H1 (cell line): Measurements from ENCODE around the gene MITF. TPM values are rescaled to one million over a fixed set of nuclear protein-coding genes. Genes with fewer than 3 reads are reported as not detected.

Experiments
- CTCF ChIA-PET: fragments of 300-600 bp; sonication (Branson Sonifier 250); formaldehyde crosslinking; loops from one replicate; lab custom pipeline; 2021; ENCODE audit not compliant: partially characterized antibody; lab: Charles Lee
- POLR2A ChIA-PET: fragments of 300-600 bp; sonication (Branson Sonifier 250); formaldehyde crosslinking; loops from one replicate; lab custom pipeline; 2021; ENCODE audit warnings: inconsistent platforms; ENCODE audit not compliant: partially characterized antibody; lab: Charles Lee
- DNase-seq, 2 experiments: peaks; one replicate each; pipeline versions ENCODE4 v3.0.0 to v3.0.0-alpha.2; 2010 to 2022; ENCODE audit warnings: low spot score in 2 of 2, low read depth in 1 of 2, mixed read lengths in 1 of 2
- FAIRE-seq: peaks from 2 replicates; lab custom pipeline; 2011; peaks lifted over from hg19 to GRCh38; lab: Jason Lieb, UNC
- H2AFZ ChIP-seq: 2 replicates; pipeline ENCODE4 v1.8.1; 2012; ENCODE audit warnings: low read length, inconsistent platforms
- H2AK5ac ChIP-seq: 2 replicates; pipeline ENCODE4 v1.6.1; 2013; ENCODE audit warnings: low read depth, low read length
- H2BK120ac ChIP-seq: replicated peaks from 2 replicates; pipeline ENCODE3; 2013; ENCODE audit warnings: low read depth, low read length, inconsistent platforms
- H2BK12ac ChIP-seq: 2 replicates; pipeline ENCODE4 v1.6.1; 2013; ENCODE audit warnings: low read depth, low read length
- H2BK15ac ChIP-seq: 2 replicates; pipeline ENCODE4 v1.6.1; 2013; ENCODE audit warnings: low read length
- H2BK20ac ChIP-seq: 2 replicates; pipeline ENCODE4 v1.6.1; 2013; ENCODE audit warnings: low read length
- H2BK5ac ChIP-seq: 2 replicates; pipeline ENCODE4 v1.6.1; 2013; ENCODE audit warnings: low read depth, low read length
- H3K14ac ChIP-seq: 2 replicates; pipeline ENCODE4 v1.6.1; 2013; ENCODE audit warnings: inconsistent platforms; ENCODE audit not compliant: insufficient read length
- H3K18ac ChIP-seq: 2 replicates; pipeline ENCODE4 v1.6.1; 2013; ENCODE audit warnings: low read length; ENCODE audit errors: extremely low read depth
- H3K23ac ChIP-seq: 2 replicates; pipeline ENCODE4 v1.6.1; 2013; ENCODE audit warnings: inconsistent platforms; ENCODE audit not compliant: insufficient read length
- H3K23me2 ChIP-seq: 2 replicates; pipeline ENCODE4 v1.6.1; 2013; ENCODE audit warnings: low read depth, low read length
- H3K27ac ChIP-seq: 2 replicates; pipeline ENCODE4 v1.6.1; 2011; ENCODE audit warnings: low read depth, low read length, inconsistent platforms
- H3K27me3 ChIP-seq, 4 experiments: replicated peaks in 1 of 4; 1 replicate in 1 of 4; 2 replicates in 3 of 4; pipeline versions ENCODE4 v1.6.1 to v1.8.1; 2011 to 2013; ENCODE audit warnings: low read length in 3 of 4, mild to moderate bottlenecking in 3 of 4, inconsistent platforms in 2 of 4, mixed read lengths in 2 of 4, moderate library complexity in 1 of 4; ENCODE audit not compliant: control insufficient read depth in 3 of 4, insufficient read depth in 3 of 4; ENCODE audit errors: extremely low read depth in 1 of 4
- H3K36me3 ChIP-seq, 4 experiments: 2 replicates each; pipeline versions ENCODE4 v1.6.1 to v1.8.1; 2011 to 2013; ENCODE audit warnings: mild to moderate bottlenecking in 4 of 4, low read length in 3 of 4, moderate library complexity in 2 of 4, control low read depth in 1 of 4, inconsistent platforms in 1 of 4; ENCODE audit not compliant: insufficient read depth in 4 of 4, control insufficient read depth in 2 of 4
- H3K4ac ChIP-seq: replicated peaks from 2 replicates; pipeline ENCODE3; 2013; ENCODE audit warnings: low read length, low read depth, mixed read lengths, inconsistent platforms; ENCODE audit not compliant: insufficient read length
- H3K4me1 ChIP-seq, 4 experiments: replicated peaks in 1 of 4; 1 replicate in 1 of 4; 2 replicates in 3 of 4; pipeline versions ENCODE4 v1.6.1 to v1.8.1; 2011 to 2013; ENCODE audit warnings: low read length in 3 of 4, inconsistent platforms in 2 of 4, mixed read lengths in 1 of 4; ENCODE audit not compliant: insufficient read depth in 4 of 4, control insufficient read depth in 3 of 4
- H3K4me2 ChIP-seq, 2 experiments: 2 replicates each; pipeline versions ENCODE4 v1.6.1 to v1.8.1; 2011 to 2013; ENCODE audit warnings: low read depth in 2 of 2, low read length in 2 of 2, control low read depth in 1 of 2, inconsistent platforms in 1 of 2, mild to moderate bottlenecking in 1 of 2; ENCODE audit not compliant: insufficient read depth in 1 of 2
- H3K4me3 ChIP-seq, 4 experiments: fragments of 200-600, 300-600 bp in 1 of 4; sonication (generic), shearing (Covaris generic), sonication (Bioruptor Twin) in 1 of 4; 2 replicates each; pipeline versions ENCODE4 v1.5.1 to v1.8.1; 2011 to 2016; ENCODE audit warnings: low read length in 4 of 4, low read depth in 3 of 4, control low read depth in 2 of 4, inconsistent platforms in 2 of 4, mild to moderate bottlenecking in 2 of 4, mixed read lengths in 1 of 4, moderate library complexity in 1 of 4; ENCODE audit not compliant: insufficient read depth in 2 of 4; ENCODE audit errors: extremely low read depth in 1 of 4
- H3K56ac ChIP-seq: replicated peaks from 2 replicates; pipeline ENCODE3; 2013; ENCODE audit warnings: low read depth, mild to moderate bottlenecking, mixed read lengths, low read length, inconsistent platforms; ENCODE audit not compliant: insufficient read length
- H3K79me1 ChIP-seq: 2 replicates; pipeline ENCODE4 v1.6.1; 2013; ENCODE audit warnings: low read depth, low read length, control low read depth
- H3K79me2 ChIP-seq, 2 experiments: 2 replicates each; pipeline versions ENCODE4 v1.6.1 to v1.8.1; 2012 to 2013; ENCODE audit warnings: low read length in 2 of 2, mild to moderate bottlenecking in 2 of 2, inconsistent platforms in 1 of 2; ENCODE audit not compliant: insufficient read depth in 2 of 2, control insufficient read depth in 1 of 2
- H3K9ac ChIP-seq, 4 experiments: replicated peaks in 1 of 4; 1 replicate in 1 of 4; 2 replicates in 3 of 4; pipeline versions ENCODE4 v1.6.1 to v1.8.1; 2011 to 2013; ENCODE audit warnings: low read depth in 3 of 4, low read length in 3 of 4, control low read depth in 2 of 4, mild to moderate bottlenecking in 2 of 4, moderate library complexity in 2 of 4, inconsistent platforms in 1 of 4; ENCODE audit errors: extremely low read depth in 1 of 4
- H3K9me3 ChIP-seq, 2 experiments: 2 replicates each; pipeline versions ENCODE4 v1.6.1 to v1.8.1; 2012 to 2013; ENCODE audit warnings: mild to moderate bottlenecking in 2 of 2, moderate library complexity in 2 of 2, control low read depth in 1 of 2, inconsistent platforms in 1 of 2, low read depth in 1 of 2, low read length in 1 of 2, mixed read lengths in 1 of 2; ENCODE audit not compliant: insufficient read depth in 2 of 2
- H4K20me1 ChIP-seq, 2 experiments: replicated peaks in 1 of 2; 2 replicates each; pipeline versions ENCODE3 to v1.8.1; 2011 to 2013; ENCODE audit warnings: inconsistent platforms in 2 of 2, low read length in 2 of 2, mild to moderate bottlenecking in 1 of 2; ENCODE audit not compliant: insufficient read depth in 2 of 2, control insufficient read depth in 1 of 2
- H4K5ac ChIP-seq: 2 replicates; pipeline ENCODE4 v1.6.1; 2013; ENCODE audit warnings: low read length, low read depth, mixed read lengths, inconsistent platforms; ENCODE audit not compliant: insufficient read length
- H4K8ac ChIP-seq: 2 replicates; pipeline ENCODE4 v1.8.0; 2013; ENCODE audit warnings: mild to moderate bottlenecking, moderate library complexity, low read length, inconsistent platforms; ENCODE audit not compliant: insufficient read depth; ENCODE audit errors: extremely low read depth
- H4K91ac ChIP-seq: replicated peaks from 2 replicates; pipeline ENCODE3; 2013; ENCODE audit warnings: low read length, mixed read lengths, inconsistent platforms; ENCODE audit not compliant: insufficient read length
- SIRT6 ChIP-seq: IDR thresholded peaks from one replicate; pipeline ENCODE4 v1.7.1; 2012; ENCODE audit warnings: low read length, inconsistent platforms
- WGBS, 2 experiments: shearing (Covaris generic) in 1 of 2; methylation state at CpG; one replicate each; pipeline versions ENCODE4 v1.1.6 to v1.1.7; 2013 to 2015; ENCODE audit warnings: low lambda C conversion rate in 2 of 2, mixed read lengths in 2 of 2, inconsistent platforms in 1 of 2, low coverage in 1 of 2, missing lambda C conversion rate in 1 of 2; ENCODE audit not compliant: insufficient replicate concordance in 2 of 2, insufficient coverage in 1 of 2, insufficient read length in 1 of 2; ENCODE audit errors: extremely low coverage in 1 of 2, missing lambda C conversion rate in 1 of 2; 5-methylcytosine and 5-hydroxymethylcytosine counted together
- polyA plus RNA-seq, 7 experiments: library from polyadenylated mRNA; depleted of rRNA in 3 of 7; stranded (reverse) in 5 of 7; unstranded in 2 of 7; fragments of >200 nt in 5 of 7; fragments of 200-250 nt in 2 of 7; gene quantifications; 1 replicate in 5 of 7; 2 replicates in 1 of 7; 4 replicates in 1 of 7; pipeline versions ENCODE4 v1.2.1 to v1.2.3, GENCODE V29; 2011 to 2013; ENCODE audit warnings: missing spikeins in 2 of 7, mixed read lengths in 2 of 7
- total RNA-seq: library from RNA; stranded (reverse); fragmentation: NEBNext Ultra II Directional; extraction: Animal tissue kit (Norgen Biotek cat#: 25700); gene quantifications from 2 replicates; pipeline ENCODE4 v1.2.1, GENCODE V29; 2021

MITF gene
- total and polyA plus RNA-seq, 2 of the 8 experiments (the other 6 are each of a cell fraction or from before 2014, with no cell fraction given): 0.53 to 1.4 TPM

GRCh38 chr3:69864141-69864540 is 124.9 kb downstream of the MITF start:
- Histone ChIP-seq H3K23ac (no peak overlapping the region), H3K36me3 (no peaks in the 10 kb centered on the region), H3K79me1 (no peaks in the 10 kb centered on the region), H3K4me3 (no peak overlapping the region), H4K20me1 (no peaks in the 10 kb centered on the region), H4K5ac (no peak overlapping the region), H2AFZ (no peak overlapping the region), H3K23me2 (no peaks in the 10 kb centered on the region), H2BK12ac (no peak overlapping the region), H3K27ac (no peak overlapping the region), H3K14ac (no peak overlapping the region), H2AK5ac (no peak overlapping the region), H3K27me3 (no peaks in the 10 kb centered on the region), H4K91ac (no peak overlapping the region), H3K79me2 (no peaks in the 10 kb centered on the region), H2BK5ac (no peak overlapping the region), H3K4me2 (no peak overlapping the region), H2BK120ac (no peak overlapping the region), H2BK20ac (no peak overlapping the region), H3K18ac (no peak overlapping the region), H3K4ac (no peak overlapping the region), H3K4me1 (no peaks in the 10 kb centered on the region), H3K56ac (no peak overlapping the region), H3K9me3 (no peaks in the 10 kb centered on the region), H3K9ac (no peak overlapping the region), H4K8ac (no peak overlapping the region), H2BK15ac (no peak overlapping the region)
- no peak for TF ChIP-seq SIRT6
- WGBS, 2 experiments: 89% methylated on average over 3 of the region's 3 CpGs; no CpG with 5 or more reads in 1 of the 2 experiments
- FAIRE-seq (no peak), DNase-seq (no peak)
- ChIA-PET CTCF (no interaction called here), POLR2A (no interaction called here)
